Cardiac septum (tissue), 1 donor: ENCODE measurements around the gene CST3. TPM values are rescaled to one million over a fixed set of nuclear protein-coding genes. Genes with fewer than 3 reads are reported as not detected.

Experiments used
- DNase-seq: peaks from one replicate; pipeline ENCODE4 v3.0.0-alpha.2; 2020; ENCODE audit warnings: low spot score
- intact Hi-C: fragments of 100-400 bp; cut with DNase I; formaldehyde crosslinking; loops from one replicate; pipeline ENCODE4 v1.14.0; 2022
- total RNA-seq: library from RNA; stranded (reverse); fragmentation: NEBNext Ultra II Directional; extraction: Animal tissue kit (Norgen Biotek cat#: 25700); gene quantifications from one replicate; pipeline ENCODE4 v1.2.1, GENCODE V29; 2021
- donor health status: DM: no; HTN: no; CAD: no.

Gene CST3
- total RNA-seq, 1 donor from 2014 or later = 486 TPM

DNA sequence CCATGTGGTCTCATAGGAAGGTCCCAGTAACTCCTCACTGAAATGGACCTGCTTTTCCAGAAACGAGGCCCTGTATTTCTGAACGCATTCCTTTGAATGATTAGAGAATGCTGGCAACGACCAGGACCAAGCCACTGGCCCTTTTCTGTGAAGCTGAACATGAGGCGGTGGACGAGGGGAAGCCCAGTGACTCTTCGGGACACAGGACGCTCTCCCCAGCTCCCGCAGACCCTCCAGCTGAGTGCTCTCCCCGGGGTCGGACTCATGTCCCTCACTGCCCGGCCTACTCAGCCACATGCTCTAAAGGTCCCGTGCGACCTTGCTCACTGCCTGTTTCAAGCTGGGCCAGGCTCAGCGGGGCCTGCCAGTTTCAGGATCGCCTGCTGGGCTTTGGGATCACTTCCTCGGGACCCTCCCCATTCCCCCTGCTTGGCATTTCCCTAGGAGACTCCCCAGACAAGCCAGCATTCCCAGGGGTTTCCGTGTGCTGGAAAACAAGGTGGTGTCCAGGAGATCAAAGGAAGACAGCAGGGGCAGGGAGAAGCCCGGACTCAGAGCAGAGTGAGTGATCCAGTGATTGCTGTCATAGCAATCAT is 29.4 kb downstream of the CST3 start:
- intact Hi-C loops = loop anchor here (5.0 kb wide), 2 partner anchors 166 to 241 kb away; no protein-coding TSS in a partner anchor
- no peak for DNase-seq

DNA sequence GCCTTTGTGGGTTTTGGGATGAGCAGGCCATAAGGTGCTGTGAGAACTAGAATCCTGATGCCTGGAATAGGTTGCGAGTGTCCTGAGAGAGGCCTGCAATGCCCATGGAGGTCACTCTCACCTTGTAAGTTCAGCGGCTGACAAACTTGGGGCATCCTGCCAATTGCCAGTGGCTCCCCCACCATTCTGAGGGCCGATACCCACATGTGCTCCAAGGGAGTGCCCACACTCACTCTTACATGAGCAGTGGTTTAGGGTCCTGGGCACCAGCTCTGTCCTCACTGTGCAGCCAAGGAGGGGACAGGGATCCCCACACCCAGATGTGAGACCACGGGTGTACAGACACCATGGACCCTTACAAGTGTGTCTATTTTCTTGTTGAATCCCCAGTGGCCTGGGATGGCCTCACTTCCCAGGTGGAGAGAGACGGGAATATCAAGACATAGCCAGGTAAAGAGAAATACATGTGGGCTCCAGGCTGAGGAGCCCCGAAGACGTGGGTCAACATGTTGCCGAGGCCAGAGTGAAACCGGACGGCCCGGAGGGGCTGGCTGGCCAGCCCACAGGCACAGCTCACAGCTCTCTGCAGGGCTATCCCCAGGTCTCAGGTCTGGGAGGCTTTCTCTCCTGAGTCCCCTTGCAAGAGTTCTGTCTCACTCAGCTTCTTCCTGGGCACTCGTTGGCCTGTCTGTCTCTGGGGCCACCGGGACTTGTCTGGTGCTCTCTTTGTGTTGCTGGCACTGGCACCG is 30.1 kb downstream of the CST3 start:
- DNase-seq = no peak
- intact Hi-C loops = loop anchor here (5.0 kb wide), 2 partner anchors 165 to 240 kb away; no protein-coding TSS in a partner anchor

GRCh38 chr20:23606652-23607049 is 31.1 kb downstream of the CST3 start:
- intact Hi-C loops = loop anchor here (5.0 kb wide), 2 partner anchors 164 to 239 kb away; no protein-coding TSS in a partner anchor
- peak; percentile 81 for DNase-seq

- intact Hi-C loops = loop anchor here (5.0 kb wide), 2 partner anchors 164 to 239 kb away; no protein-coding TSS in a partner anchor
Observed at GRCh38 chr20:23605867-23606651, 31.7 kb downstream of the CST3 start, which contains the start of gene CST9. CST9 (minus strand) TSS chr20:23605917; CDS start chr20:23605864, 53 bp downstream.

DNA sequence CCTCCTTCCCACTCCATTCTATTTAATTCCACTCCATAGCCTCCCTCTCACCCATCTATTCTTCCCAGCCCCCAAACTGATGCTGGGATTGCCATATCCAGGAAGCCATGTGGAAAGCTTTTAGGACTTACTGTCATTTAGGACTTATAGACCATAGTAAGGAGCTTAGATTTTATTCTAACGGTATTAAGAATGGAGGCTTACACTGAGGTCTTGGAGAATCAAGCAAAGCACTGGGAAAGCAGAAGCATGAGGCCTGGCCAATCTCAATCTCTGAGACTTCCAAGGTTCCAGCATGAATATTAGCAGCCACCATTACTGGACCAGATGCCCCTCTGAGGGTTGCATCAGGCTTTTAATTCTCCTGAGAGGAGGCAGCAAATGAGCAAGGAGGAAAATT is 33.4 kb downstream of the CST3 start:
- intact Hi-C loops = no loop called here
- DNase-seq = no peak

More at GRCh38 chr20:23605867-23606651, 31.7 kb downstream of the CST3 start, which contains the start of gene CST9:
- DNase-seq = no peak

DNA sequence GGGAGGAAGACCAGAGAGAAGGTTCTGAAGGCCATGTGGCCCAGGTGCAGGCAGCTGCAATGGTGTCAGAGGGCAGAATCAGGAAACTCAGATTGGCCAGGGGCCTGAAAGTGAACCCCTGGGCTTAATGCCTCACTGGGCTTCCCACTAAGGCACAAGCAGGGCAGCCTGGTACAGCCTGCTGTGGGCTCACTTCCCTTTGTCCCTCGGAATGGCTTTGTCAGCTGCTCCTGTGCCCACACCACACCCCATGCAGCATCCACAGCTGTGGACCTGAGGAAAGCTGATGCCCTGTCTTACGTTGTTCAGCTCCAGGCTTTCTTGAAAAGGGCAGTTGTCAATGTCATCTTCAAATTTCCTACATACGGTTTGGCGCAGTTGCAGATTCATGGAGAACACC is 34.4 kb downstream of the CST3 start:
- intact Hi-C loops = no loop called here

GRCh38 chr20:23602699-23603098 is 35.1 kb downstream of the CST3 start:
- DNase-seq = no peak

More for the DNA sequence above, 34.4 kb downstream of the CST3 start:
- no peak for DNase-seq

GRCh38 chr20:23602241-23602640 is 35.5 kb downstream of the CST3 start:
- intact Hi-C loops = no loop called here
- no peak for DNase-seq

More at GRCh38 chr20:23602699-23603098, 35.1 kb downstream of the CST3 start:
- intact Hi-C loops = no loop called here

- intact Hi-C loops = no loop called here
- DNase-seq = no peak
Observed at GRCh38 chr20:23601715-23602114, 36.0 kb downstream of the CST3 start.

- intact Hi-C loops = no loop called here
- no peak for DNase-seq
Observed at GRCh38 chr20:23598481-23598880, 39.3 kb downstream of the CST3 start.

- no peak for DNase-seq
- intact Hi-C loops = no loop called here
Observed at GRCh38 chr20:23596579-23597250, 41.0 kb downstream of the CST3 start.

GRCh38 chr20:23595941-23596340 is 41.8 kb downstream of the CST3 start:
- no peak for DNase-seq
- intact Hi-C loops = no loop called here

DNA sequence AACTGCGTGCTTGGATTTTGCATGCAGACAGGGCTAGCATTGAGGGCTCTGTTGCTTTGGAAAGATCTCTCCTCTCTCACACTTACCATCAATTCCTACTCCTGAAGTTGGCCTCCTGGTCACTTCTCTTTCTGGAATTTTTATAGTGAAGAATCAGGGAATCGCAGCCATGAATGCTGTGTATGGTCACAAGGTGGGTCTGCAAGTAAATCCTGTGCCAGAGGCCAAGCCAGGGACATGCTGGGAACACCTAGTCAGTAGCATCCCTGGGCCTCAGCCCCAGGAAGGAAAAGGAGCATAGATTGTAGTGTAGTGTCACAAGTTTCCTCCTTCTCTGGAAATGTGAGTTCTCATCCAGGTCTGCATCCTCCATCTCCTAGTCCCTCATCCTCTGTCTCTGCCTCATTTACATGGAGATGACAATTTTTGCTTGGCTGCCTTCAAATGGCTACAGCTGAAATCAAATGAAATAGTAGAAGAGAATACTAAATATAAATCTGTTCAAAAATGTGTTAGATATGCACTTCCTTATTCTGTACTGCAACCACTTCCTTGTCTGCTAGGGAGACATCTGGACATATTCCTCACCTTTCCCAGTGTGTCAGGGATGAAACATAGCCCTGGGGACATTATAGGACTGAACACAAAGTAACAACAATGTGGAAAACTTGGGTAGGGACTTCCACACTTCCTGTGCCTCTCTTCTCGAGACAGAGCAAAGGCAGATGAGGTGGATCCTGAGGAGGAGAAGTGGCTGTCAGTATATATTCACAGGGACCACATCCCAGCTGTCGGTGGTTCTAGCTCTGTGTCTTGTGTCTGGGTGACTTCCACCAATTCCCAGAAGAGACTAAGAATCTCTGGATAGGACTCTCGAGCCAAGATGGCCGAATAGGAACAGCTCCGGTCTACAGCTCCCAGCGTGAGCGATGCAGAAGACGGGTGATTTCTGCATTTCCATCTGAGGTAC is 49.0 kb downstream of the CST3 start:
- DNase-seq = no peak
- intact Hi-C loops = no loop called here

DNA sequence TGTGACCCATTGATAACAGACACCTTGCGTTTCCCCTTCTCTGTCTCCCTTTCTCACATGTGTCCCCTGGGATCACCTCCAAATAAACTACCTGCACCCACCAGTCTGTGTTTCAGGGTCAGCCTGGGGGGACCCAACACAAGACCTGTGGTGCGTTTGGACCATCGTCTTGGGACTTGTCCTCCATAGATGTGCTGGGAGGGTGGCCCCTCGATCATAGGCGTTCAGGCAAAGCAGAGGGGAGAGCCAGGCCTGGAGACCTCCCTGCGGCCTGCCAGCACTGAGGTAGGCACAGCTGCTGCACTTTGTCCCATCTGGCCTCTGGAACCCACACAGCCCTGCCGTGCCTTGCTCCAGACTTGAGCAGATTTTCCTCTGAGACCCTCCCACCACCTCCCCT is 50.1 kb downstream of the CST3 start:
- intact Hi-C loops = no loop called here

DNA sequence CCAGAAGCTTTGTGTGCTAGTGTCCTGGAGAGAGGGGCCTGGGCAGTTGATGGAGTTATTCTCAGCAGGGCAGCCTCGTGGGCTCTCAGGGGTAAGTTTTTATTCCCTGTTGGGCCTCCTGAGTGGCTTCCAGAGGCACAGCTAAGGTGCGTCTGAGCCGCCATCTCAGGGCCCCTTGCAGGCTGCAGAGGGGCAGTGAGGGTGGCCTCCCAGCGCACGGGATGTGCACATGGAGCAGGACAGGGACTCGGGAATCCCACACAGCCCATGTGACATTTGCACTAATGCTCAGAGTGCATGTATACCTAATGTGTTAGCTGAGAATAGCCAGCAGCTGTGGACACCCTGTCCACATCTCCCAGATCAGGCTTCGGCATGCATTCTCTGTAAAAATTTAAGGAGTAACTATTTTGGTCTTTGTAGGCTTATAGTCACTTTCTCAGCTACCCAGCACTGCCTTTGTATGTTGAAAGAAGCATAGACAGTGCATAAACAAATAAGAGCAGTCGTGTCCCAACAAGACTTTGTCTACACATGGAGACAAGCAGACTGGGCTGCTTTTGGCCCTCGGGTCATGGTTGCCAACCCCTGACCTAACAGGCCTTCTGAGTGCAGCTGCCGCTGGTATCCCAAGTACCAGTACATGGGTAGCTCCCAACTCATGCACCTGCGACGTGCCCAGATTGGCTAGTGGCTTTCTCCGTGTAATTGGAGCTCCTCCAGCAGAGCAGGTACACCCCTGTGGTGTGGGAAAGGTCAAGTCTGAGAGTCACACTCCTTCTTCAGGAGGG is 50.8 kb downstream of the CST3 start:
- intact Hi-C loops = no loop called here

More for the DNA sequence above, 50.1 kb downstream of the CST3 start:
- DNase-seq = no peak

GRCh38 chr20:23585808-23586734 is 51.7 kb downstream of the CST3 start:
- peak; percentile 65 for DNase-seq
- intact Hi-C loops = no loop called here

More for the DNA sequence above, 50.8 kb downstream of the CST3 start:
- DNase-seq = no peak

DNA sequence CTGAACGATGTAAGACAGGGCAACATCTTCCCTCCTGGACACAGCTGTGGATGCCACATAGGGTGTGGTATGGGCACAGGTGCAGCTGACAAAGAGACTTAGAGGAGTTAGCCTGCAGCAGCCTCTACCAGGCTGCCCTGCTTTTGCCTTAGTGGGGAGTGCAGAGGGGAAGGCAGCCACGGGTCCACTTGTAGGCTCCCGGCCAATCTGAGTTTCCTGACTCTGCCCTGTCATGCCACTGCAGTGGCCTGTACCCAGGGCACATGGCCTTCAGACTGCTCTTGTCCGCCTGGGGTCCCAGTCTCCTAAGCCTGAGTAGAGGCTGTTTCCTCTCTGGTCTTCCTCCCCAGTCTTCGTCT is 52.3 kb downstream of the CST3 start:
- intact Hi-C loops = no loop called here
- no peak for DNase-seq
